Stimulated activated naive CD8-positive, alpha-beta T cell treated with anti-CD3 and anti-CD28 coated beads, Interleukin-15, Interleukin-2, amounts not matched to agents 100 ng/mL and 50 ng/mL, for 24 hours (primary cell): Measurements from ENCODE around the gene GCNA.

Experiments used
- H3K27ac Mint-ChIP-seq: one replicate; pipeline ENCODE4 v1.8.0; 2021; ENCODE audit warnings: mild to moderate bottlenecking, mixed read lengths
- H3K27me3 Mint-ChIP-seq: one replicate; pipeline ENCODE4 v1.8.0; 2021; ENCODE audit warnings: mixed read lengths
- H3K36me3 Mint-ChIP-seq: one replicate; pipeline ENCODE4 v1.8.0; 2021; ENCODE audit warnings: low read depth, mixed read lengths
- H3K4me1 Mint-ChIP-seq: one replicate; pipeline ENCODE4 v1.8.0; 2021; ENCODE audit warnings: low read depth, mixed read lengths
- H3K4me3 Mint-ChIP-seq: one replicate; pipeline ENCODE4 v1.8.0; 2021; ENCODE audit warnings: mild to moderate bottlenecking, mixed read lengths
- H3K9me3 Mint-ChIP-seq: one replicate; pipeline ENCODE4 v1.8.0; 2021; ENCODE audit warnings: mixed read lengths

The GCNA gene

GRCh38 chrX:71578253-71579135, at the start of gene GCNA:
TSS of gene GCNA (plus strand) at chrX:71578437. CDS start at chrX:71580822, 2,385 bp downstream.
- no peak within 1 kb of the TSS for H3K4me3 Mint-ChIP-seq
- peaks cover 54% of the 10 kb centered on the region for H3K36me3 Mint-ChIP-seq
- H3K9me3 Mint-ChIP-seq = no peaks in the 10 kb centered on the region
- H3K27me3 Mint-ChIP-seq = no peaks in the 10 kb centered on the region
- H3K4me1 Mint-ChIP-seq = no peaks in the 10 kb centered on the region
- peak within 1 kb of the TSS; percentile 16 for H3K27ac Mint-ChIP-seq

- H3K9me3 Mint-ChIP-seq = no peaks in the 10 kb centered on the region
- no peaks in the 10 kb centered on the region for H3K27me3 Mint-ChIP-seq
- peak overlapping the region; percentile 97 for H3K4me3 Mint-ChIP-seq
- peaks cover 31% of the 10 kb centered on the region for H3K36me3 Mint-ChIP-seq
- H3K4me1 Mint-ChIP-seq = peaks cover 22% of the 10 kb centered on the region
- H3K27ac Mint-ChIP-seq = peak overlapping the region; percentile 100
Measured at GRCh38 chrX:71532078-71532752, 46.0 kb upstream of the GCNA start.

GRCh38 chrX:71532753-71533425, 45.3 kb upstream of the GCNA start, which contains the start of gene OGT:
TSS of gene OGT (plus strand) at chrX:71533104. CDS start at chrX:71533300, 196 bp downstream.
- Mint-ChIP-seq H3K9me3 (no peaks in the 10 kb centered on the region), H3K4me3 (peak within 1 kb of the TSS; percentile 97), H3K4me1 (peaks cover 25% of the 10 kb centered on the region), H3K27me3 (no peaks in the 10 kb centered on the region), H3K27ac (peak within 1 kb of the TSS; percentile 100), H3K36me3 (peaks cover 35% of the 10 kb centered on the region)

- Mint-ChIP-seq H3K27me3 (no peaks in the 10 kb centered on the region), H3K4me1 (peaks cover 25% of the 10 kb centered on the region), H3K4me3 (peak overlapping the region; percentile 97), H3K36me3 (peaks cover 41% of the 10 kb centered on the region), H3K27ac (peak overlapping the region; percentile 100), H3K9me3 (no peaks in the 10 kb centered on the region)
Measured at GRCh38 chrX:71533516-71533850, 44.8 kb upstream of the GCNA start.

GRCh38 chrX:71533851-71534561, 44.2 kb upstream of the GCNA start:
- Mint-ChIP-seq H3K4me3 (peak overlapping the region; percentile 97), H3K27me3 (no peaks in the 10 kb centered on the region), H3K9me3 (no peaks in the 10 kb centered on the region), H3K27ac (peak overlapping the region; percentile 100), H3K4me1 (peaks cover 25% of the 10 kb centered on the region), H3K36me3 (peaks cover 46% of the 10 kb centered on the region)

- H3K27me3 Mint-ChIP-seq = no peaks in the 10 kb centered on the region
- no peaks in the 10 kb centered on the region for H3K9me3 Mint-ChIP-seq
- peaks cover 29% of the 10 kb centered on the region for H3K4me1 Mint-ChIP-seq
- H3K27ac Mint-ChIP-seq = peak overlapping the region; percentile 100
- peak overlapping the region; percentile 97 for H3K4me3 Mint-ChIP-seq
- peaks cover 54% of the 10 kb centered on the region for H3K36me3 Mint-ChIP-seq
Measured at GRCh38 chrX:71534773-71535544, 43.3 kb upstream of the GCNA start.

GRCh38 chrX:71536285-71536684, 42.0 kb upstream of the GCNA start:
- H3K36me3 Mint-ChIP-seq = peaks cover 64% of the 10 kb centered on the region
- H3K9me3 Mint-ChIP-seq = no peaks in the 10 kb centered on the region
- peaks cover 32% of the 10 kb centered on the region for H3K4me1 Mint-ChIP-seq
- H3K4me3 Mint-ChIP-seq = peak overlapping the region; percentile 97
- no peaks in the 10 kb centered on the region for H3K27me3 Mint-ChIP-seq
- H3K27ac Mint-ChIP-seq = peak overlapping the region; percentile 96

GRCh38 chrX:71537743-71538142, 40.5 kb upstream of the GCNA start:
- Mint-ChIP-seq H3K36me3 (peaks cover 78% of the 10 kb centered on the region), H3K9me3 (no peaks in the 10 kb centered on the region), H3K4me3 (peak overlapping the region; percentile 97), H3K4me1 (peaks cover 38% of the 10 kb centered on the region), H3K27ac (peak overlapping the region; percentile 71), H3K27me3 (no peaks in the 10 kb centered on the region)

GRCh38 chrX:71540801-71541200, 37.4 kb upstream of the GCNA start:
- Mint-ChIP-seq H3K27me3 (no peaks in the 10 kb centered on the region), H3K4me3 (peak overlapping the region; percentile 97), H3K9me3 (no peaks in the 10 kb centered on the region), H3K4me1 (peaks cover 63% of the 10 kb centered on the region), H3K36me3 (peaks cover 85% of the 10 kb centered on the region), H3K27ac (peak overlapping the region; percentile 100)

GRCh38 chrX:71541210-71542022, 36.8 kb upstream of the GCNA start:
- Mint-ChIP-seq H3K9me3 (no peaks in the 10 kb centered on the region), H3K36me3 (peaks cover 85% of the 10 kb centered on the region), H3K27ac (peak overlapping the region; percentile 100), H3K4me1 (peaks cover 67% of the 10 kb centered on the region), H3K4me3 (peak overlapping the region; percentile 97), H3K27me3 (no peaks in the 10 kb centered on the region)

GRCh38 chrX:71542411-71542810, 35.8 kb upstream of the GCNA start:
- H3K36me3 Mint-ChIP-seq = peaks cover 90% of the 10 kb centered on the region
- H3K27me3 Mint-ChIP-seq = no peaks in the 10 kb centered on the region
- H3K4me3 Mint-ChIP-seq = peak overlapping the region; percentile 97
- peak overlapping the region; percentile 100 for H3K27ac Mint-ChIP-seq
- peaks cover 71% of the 10 kb centered on the region for H3K4me1 Mint-ChIP-seq
- no peaks in the 10 kb centered on the region for H3K9me3 Mint-ChIP-seq

GRCh38 chrX:71542825-71543224, 35.4 kb upstream of the GCNA start:
- Mint-ChIP-seq H3K9me3 (no peaks in the 10 kb centered on the region), H3K4me1 (peaks cover 69% of the 10 kb centered on the region), H3K27ac (peak overlapping the region; percentile 100), H3K36me3 (peaks cover 90% of the 10 kb centered on the region), H3K27me3 (no peaks in the 10 kb centered on the region), H3K4me3 (peak overlapping the region; percentile 97)

GRCh38 chrX:71543316-71543715, 34.9 kb upstream of the GCNA start:
- Mint-ChIP-seq H3K36me3 (peaks cover 90% of the 10 kb centered on the region), H3K9me3 (no peaks in the 10 kb centered on the region), H3K4me3 (peak overlapping the region; percentile 97), H3K27ac (peak overlapping the region; percentile 100), H3K4me1 (peaks cover 74% of the 10 kb centered on the region), H3K27me3 (no peaks in the 10 kb centered on the region)
